NOMO-1 treated with DMSO at 0.1 percent for 48 hours (cell line): ENCODE data around the gene CHAC1.
A peak's percentile ranks its signal among the peaks of the same experiment; 100 is the strongest.

Experiments used
- DNase-seq: peaks from one replicate; lab custom pipeline; 2025; ENCODE audit not compliant: unreplicated experiment; lab: John Stamatoyannopoulos, UW

The CHAC1 gene

DNA sequence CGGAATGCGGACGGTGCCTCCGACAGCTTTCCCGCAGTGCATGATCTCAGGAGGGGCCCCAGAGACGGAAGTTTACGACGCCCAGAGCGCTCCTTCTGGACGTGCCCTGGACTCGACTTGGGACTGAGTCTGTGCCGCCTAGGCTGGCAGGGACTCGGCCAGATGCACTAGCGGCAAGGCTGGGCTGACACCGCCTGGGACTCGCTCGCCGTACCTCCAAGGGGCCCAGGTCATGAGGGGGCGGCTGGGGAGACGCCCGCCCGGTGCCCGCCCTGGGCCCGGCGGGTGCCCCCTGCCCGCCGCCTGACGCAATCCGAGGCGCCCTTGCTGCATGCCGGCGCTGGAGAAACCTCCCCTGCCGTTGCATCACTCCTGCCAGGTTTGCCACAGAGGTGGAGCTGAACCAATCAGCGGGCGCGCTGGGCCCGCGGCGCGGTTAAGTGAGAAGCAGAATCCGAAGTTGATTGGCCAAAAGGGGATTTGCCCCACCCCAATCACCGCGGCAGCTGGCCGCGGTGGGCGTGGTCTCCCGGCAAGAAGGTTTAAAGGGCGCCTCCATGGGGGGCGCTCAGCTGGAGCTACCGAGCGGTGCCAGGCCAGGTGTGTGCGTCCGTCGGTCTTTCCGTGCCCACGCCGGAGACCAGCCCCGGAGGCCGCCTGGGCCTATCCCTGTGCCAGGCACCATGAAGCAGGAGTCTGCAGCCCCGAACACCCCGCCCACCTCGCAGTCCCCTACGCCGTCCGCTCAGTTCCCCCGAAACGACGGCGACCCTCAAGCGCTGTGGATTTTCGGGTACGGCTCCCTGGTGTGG lies at the start of gene CHAC1:
TSS of gene CHAC1 (plus strand) at position 571 of the 812 bp plus-strand sequence. CDS start at position 684, 113 bp downstream.
- DNase-seq: peak; percentile 94

DNA sequence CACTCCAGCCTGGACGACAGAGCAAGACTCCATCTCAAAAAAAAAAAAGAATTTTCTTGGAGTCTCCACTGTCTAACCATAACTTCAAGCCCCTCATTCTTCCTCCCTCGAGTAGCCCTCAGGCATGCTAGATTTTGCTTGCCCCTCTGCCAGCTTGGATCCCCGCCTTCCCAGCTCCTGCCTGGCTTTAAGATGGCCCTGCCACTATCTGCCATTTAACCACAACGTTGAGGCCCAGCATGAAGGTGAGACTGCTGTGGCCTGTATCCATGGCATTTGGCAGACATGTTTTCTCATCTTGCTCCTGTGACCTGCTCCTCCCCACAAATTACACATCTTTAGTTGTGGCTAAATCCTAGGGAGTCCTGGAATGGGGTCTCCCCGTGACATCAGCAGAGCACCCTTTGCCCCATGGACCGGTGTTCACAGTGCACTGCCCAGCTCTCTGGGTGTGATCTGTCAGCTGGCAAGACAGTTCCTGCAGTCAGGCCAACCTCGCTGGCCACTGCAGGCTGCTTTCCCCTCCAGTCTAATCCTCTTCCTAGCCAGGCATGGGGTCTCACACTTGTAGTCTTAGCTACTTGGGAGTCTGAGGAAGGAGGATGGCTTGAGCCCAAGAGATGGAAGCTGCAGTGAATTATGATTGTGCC lies 48.6 kb upstream of the CHAC1 start:
- DNase-seq: no peak

GRCh38 chr15:40906091-40906990 lies 46.9 kb upstream of the CHAC1 start:
- peak; percentile 54 for DNase-seq

DNA sequence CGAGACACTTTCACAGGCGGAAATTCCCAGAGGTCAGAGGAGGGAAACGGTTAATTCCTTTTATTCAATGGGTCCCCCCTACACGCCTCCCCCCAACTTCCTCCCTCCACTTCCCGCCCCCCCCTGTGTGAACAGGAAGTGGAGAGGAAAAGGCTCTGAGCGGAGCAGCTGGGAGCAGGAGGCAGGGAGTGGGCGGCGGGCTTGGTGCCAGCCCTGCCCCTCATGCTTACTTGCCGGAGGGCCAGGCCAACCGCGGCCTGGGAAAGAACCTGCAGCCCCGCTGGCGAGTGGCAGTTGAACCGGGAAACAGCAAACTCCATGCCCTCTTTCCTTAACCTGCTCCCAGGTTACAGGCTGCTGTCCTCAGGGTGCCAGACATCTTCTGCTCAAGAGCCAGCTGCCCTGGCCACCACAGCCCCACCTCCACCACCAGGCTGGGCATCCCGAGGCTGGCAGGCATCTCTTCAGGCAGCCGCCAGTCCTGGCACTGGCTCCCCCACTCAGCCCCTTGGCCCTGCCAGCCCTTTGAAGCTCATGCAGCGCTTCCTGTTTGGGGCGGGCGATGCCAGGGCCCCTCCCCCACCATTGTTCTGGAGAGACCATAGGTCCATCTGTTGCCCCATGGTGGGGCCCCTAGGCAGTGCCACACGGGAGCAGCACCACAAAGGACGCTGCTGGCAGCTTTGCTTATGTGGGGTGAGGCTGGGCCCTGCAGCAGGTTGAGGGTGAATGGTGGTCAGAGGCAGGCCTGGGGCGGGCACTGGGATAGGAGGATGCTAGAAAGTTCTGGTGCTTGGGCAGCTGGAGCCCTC lies 46.1 kb upstream of the CHAC1 start:
- no peak for DNase-seq

DNA sequence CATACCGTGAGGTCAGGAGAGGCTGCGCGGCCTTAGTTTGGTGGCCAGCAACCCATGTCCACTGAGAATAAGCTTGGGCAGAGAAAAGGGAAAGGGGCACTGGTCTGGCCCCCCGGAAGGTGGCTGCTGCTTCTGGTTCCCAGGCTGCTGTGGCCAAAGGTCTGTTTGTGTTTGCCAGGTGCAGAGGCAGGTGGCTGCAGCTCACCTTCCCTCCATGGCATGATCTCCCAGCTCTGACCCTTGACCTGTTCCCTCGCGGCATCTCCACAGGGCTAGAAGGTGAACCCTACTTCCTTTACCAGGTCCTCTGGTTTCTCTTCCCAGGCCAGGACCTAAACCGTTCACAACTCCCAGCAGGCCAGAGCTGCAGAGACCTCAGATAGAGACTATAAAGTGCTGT lies 45.2 kb upstream of the CHAC1 start:
- DNase-seq: no peak

GRCh38 chr15:40909662-40910630 lies 43.3 kb upstream of the CHAC1 start:
- DNase-seq: peak; percentile 61

DNA sequence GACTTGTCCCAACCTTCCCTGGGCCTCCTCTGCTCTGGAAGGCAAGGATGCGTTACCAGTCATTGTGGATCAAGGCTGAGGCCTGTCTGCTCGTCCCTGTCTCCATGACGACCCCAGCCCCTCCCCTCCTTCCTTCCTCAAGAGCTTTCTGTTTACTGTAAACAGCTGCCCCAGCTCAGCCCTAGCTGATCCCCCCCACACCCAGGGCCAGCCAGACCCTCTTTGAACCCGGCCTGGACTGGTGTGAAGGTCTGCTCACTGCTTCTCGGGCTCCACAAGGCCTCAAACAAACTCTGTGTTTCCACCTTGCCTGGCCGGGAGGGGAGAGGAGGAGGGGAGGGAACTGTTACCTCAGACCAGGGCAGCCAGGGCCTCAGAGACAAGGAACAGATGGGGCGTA lies 42.1 kb upstream of the CHAC1 start:
- no peak for DNase-seq

GRCh38 chr15:40911693-40912092 lies 41.6 kb upstream of the CHAC1 start:
- DNase-seq: no peak

GRCh38 chr15:40912478-40912877 lies 40.8 kb upstream of the CHAC1 start:
- DNase-seq: no peak

DNA sequence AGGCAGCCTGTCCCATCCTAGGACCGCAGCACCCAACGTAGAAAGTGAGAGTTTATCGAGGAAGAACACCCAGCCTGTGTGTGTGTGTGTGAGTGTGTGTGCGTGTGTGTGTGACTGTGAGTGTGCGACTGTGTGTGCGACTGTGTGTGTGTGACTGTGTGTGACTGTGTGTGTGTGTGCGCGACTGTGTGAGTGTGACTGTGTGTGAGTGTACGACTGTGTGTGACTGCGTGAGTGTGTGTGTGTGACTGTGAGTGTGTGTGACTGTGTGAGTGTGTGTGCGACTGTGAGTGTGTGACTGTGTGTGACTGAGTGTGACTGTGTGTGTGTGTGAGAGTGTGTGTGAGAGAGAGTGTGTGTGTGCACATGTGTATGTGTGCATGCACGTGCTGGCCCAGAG lies 39.3 kb upstream of the CHAC1 start:
- no peak for DNase-seq

- no peak for DNase-seq
Observed at GRCh38 chr15:40914486-40914885, 38.8 kb upstream of the CHAC1 start.

DNA sequence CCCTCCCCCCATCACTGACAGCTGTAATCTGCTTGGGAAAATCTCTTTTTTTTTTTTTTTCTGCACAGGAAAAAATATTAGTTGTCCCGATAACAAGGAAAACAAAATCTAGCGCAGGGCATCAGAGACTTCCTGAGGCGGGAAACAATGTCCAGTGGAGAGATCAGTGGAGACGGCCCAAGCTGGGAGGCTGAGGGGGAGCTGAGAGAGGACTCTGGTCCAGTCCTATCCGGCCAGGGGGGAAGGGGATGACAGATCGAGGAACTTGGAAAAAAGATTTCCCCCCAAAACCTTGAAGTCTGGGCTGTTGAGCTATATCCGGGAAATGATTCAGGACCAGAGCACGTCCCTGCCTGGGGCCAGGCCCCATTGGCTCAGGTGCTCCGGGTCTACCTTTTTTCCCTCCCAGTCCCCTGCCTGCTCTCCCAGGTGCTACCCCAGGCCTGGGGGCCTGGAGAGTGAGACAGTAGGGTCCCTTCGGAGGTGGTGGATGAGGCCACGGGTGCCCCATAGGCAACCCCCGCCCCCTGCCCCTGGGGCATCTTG lies 38.1 kb upstream of the CHAC1 start:
- no peak for DNase-seq

GRCh38 chr15:40915679-40916078 lies 37.6 kb upstream of the CHAC1 start:
- no peak for DNase-seq

DNA sequence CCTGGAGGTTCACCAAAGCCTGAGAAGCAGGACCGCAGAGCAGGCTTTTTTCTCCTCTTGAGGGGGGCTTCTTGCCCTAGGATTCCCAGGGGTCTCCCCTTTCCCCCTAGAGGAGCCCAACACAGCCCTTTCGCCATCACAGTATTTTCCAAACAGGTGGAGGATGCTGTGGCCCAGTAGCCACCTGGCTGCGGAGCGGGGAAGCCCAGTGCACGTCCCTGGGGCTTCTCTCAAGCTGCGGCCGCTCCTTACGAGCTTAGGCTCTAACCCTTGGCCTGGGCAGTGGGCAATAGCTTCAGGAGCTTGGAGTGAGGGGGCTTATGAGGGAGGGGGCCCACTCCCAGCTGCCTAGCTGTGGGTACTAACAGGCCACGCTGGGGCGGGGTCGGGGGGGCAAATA lies 35.7 kb upstream of the CHAC1 start:
- no peak for DNase-seq

- DNase-seq: no peak
Observed at GRCh38 chr15:40918146-40918798, 35.0 kb upstream of the CHAC1 start.

- DNase-seq: no peak
Observed at GRCh38 chr15:40918799-40919392, 34.4 kb upstream of the CHAC1 start.

- DNase-seq: no peak
Observed at GRCh38 chr15:40921949-40922607, 31.2 kb upstream of the CHAC1 start.

DNA sequence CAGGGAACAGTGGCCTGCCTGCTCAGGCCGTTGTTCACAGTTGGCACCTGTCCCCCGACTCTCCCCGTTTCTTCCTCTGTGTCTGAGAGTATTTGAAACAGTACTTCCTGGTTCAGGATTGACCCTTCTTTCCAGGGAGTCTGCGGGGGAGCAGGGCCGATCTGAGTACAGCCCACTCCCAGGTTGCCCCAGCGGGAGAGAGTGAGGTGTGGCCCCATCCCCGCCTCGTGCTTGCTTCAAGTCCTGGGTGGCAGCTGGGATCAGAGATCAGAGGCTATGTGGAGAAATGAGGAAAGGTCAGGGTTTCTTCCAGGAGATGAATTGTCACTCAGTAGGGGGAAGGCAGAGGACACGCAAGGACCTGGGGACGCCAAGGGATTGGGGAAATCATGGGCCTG lies 30.7 kb upstream of the CHAC1 start:
- no peak for DNase-seq
